Thyroid gland (tissue), 4 donors: Measurements from ENCODE around the gene RTP5. TPM values are rescaled to one million over a fixed set of nuclear protein-coding genes. Genes with fewer than 3 reads are reported as not detected.
"Not testable (repeated sequence)": the region's sequence is repeated elsewhere in the genome, so short reads cannot be mapped to it uniquely, and the experiment has no call there.

Experiments
- DNase-seq, 2 donors: peaks; one replicate each; pipeline ENCODE4 v3.0.0-alpha.2; 2019
- H3K27ac ChIP-seq, 3 donors: fragments of 200-600 bp; sonication (generic); 1 replicate in 2 of 3; 2 replicates in 1 of 3; pipeline ENCODE4 v1.5.1; 2016 to 2019; ENCODE audit warnings: mild to moderate bottlenecking in 1 of 3, moderate library complexity in 1 of 3
- H3K27me3 ChIP-seq: fragments of 200-600 bp; sonication (generic); one replicate; pipeline ENCODE4 v1.5.1; 2019
- H3K36me3 ChIP-seq, 2 donors: fragments of 200-600 bp; sonication (generic); one replicate each; pipeline ENCODE4 v1.5.1; 2016 to 2019
- H3K4me1 ChIP-seq, 2 donors: fragments of 200-600 bp; sonication (generic); one replicate each; pipeline ENCODE4 v1.5.1; 2017 to 2019
- H3K4me3 ChIP-seq, 3 donors: fragments of 200-600 bp; sonication (generic); replicated peaks in 1 of 3; 1 replicate in 2 of 3; 2 replicates in 1 of 3; pipeline ENCODE4 v1.5.1; 2016; ENCODE audit warnings: mild to moderate bottlenecking in 1 of 3
- H3K9me3 ChIP-seq: fragments of 200-600 bp; sonication (generic); one replicate; pipeline ENCODE4 v1.5.1; 2017
- CTCF ChIP-seq, 6 experiments: fragments of 200-600 bp in 3 of 6; fragments of 450-650 bp in 3 of 6; sonication (generic) in 3 of 6; IDR thresholded peaks; one replicate each; pipeline ENCODE4 v1.5.1; 2016 to 2019; ENCODE audit warnings: antibody characterized with exemption in 6 of 6, mild to moderate bottlenecking in 2 of 6, inconsistent platforms in 1 of 6, moderate library complexity in 1 of 6
- POLR2A ChIP-seq, 2 donors: fragments of 450-650 bp; IDR thresholded peaks; one replicate each; pipeline ENCODE4 v1.6.1; 2017; ENCODE audit warnings: antibody characterized with exemption in 2 of 2, mild to moderate bottlenecking in 2 of 2, moderate library complexity in 1 of 2
- WGBS, 2 donors: methylation state at CpG; one replicate each; pipeline ENCODE4 v1.1.5; 2017; 5-methylcytosine and 5-hydroxymethylcytosine counted together
- intact Hi-C: fragments of 100-400 bp; cut with DNase I; formaldehyde crosslinking; loops from one replicate; pipeline ENCODE4 v1.15.1; 2023
- total RNA-seq, 4 donors: library from RNA; depleted of rRNA; stranded (reverse); fragments of >200 nt; gene quantifications; one replicate each; pipeline ENCODE4 v1.2.3, GENCODE V29; 2016

Gene RTP5
- total RNA-seq, 4 donors from 2014 or later: 0.13 TPM; not detected in 3

- Histone ChIP-seq H3K4me1 (no peaks in the 10 kb centered on the region), H3K27me3 (no peaks in the 10 kb centered on the region), H3K9me3 (no peaks in the 10 kb centered on the region), H3K4me3 (no peak overlapping the region), H3K27ac (no peak overlapping the region), H3K36me3 (no peaks in the 10 kb centered on the region)
- DNase-seq: no peak
- WGBS, 2 donors: 93 to 100% methylated on average over 1 to 7 of the region's 7 CpGs
- intact Hi-C loops: loop anchor here (10.0 kb wide), 1 partner anchor 139 kb away; the partner anchor contains the start of gene D2HGDH
- TF ChIP-seq POLR2A (IDR thresholded peaks at IDR 0.05) (no peak), CTCF (IDR thresholded peaks at IDR 0.05) (no peak)
Measured at GRCh38 chr2:241873803-241874110, 4.2 kb downstream of the RTP5 start.

GRCh38 chr2:241874277-241874925, 4.9 kb downstream of the RTP5 start:
- Histone ChIP-seq H3K27me3 (no peaks in the 10 kb centered on the region), H3K9me3 (no peaks in the 10 kb centered on the region), H3K27ac (no peak overlapping the region), H3K4me3 (no peak overlapping the region), H3K4me1 (no peaks in the 10 kb centered on the region), H3K36me3 (no peaks in the 10 kb centered on the region)
- no peak for DNase-seq
- TF ChIP-seq CTCF (IDR thresholded peaks at IDR 0.05) (no peak), POLR2A (IDR thresholded peaks at IDR 0.05) (no peak)
- WGBS, 2 donors: 96 to 97% methylated on average over 9 to 12 of the region's 17 CpGs
- intact Hi-C loops: loop anchor here (10.0 kb wide), 1 partner anchor 140 kb away; the partner anchor contains the start of gene D2HGDH

GRCh38 chr2:241875754-241876527, 6.4 kb downstream of the RTP5 start:
- intact Hi-C loops: loop anchor here (5.0 to 10.0 kb wide), 3 partner anchors 141 to 189 kb away; partner anchors contain the start of genes D2HGDH, DTYMK and ING5

GRCh38 chr2:241876528-241877196, 7.1 kb downstream of the RTP5 start:
- intact Hi-C loops: loop anchor here (5.0 to 10.0 kb wide), 3 partner anchors 142 to 189 kb away; partner anchors contain the start of genes D2HGDH, DTYMK and ING5

More at GRCh38 chr2:241875754-241876527, 6.4 kb downstream of the RTP5 start:
- not testable (repeated sequence) for H3K4me3 ChIP-seq, H3K36me3 ChIP-seq, H3K27me3 ChIP-seq, H3K4me1 ChIP-seq, H3K9me3 ChIP-seq, H3K27ac ChIP-seq
- peak in 3 of 6 experiments; percentile 40 to 51 (median 46) for TF ChIP-seq CTCF (IDR thresholded peaks at IDR 0.05)
- 78 to 84% methylated on average over 11 to 12 of the region's 22 CpGs for WGBS, 2 donors
- DNase-seq: peak in 1 of 2 donors; percentile 61

More at GRCh38 chr2:241876528-241877196, 7.1 kb downstream of the RTP5 start:
- DNase-seq: no peak
- H3K27me3 ChIP-seq: no peaks in the 10 kb centered on the region
- H3K9me3 ChIP-seq: no peaks in the 10 kb centered on the region
- TF ChIP-seq CTCF (IDR thresholded peaks at IDR 0.05) (no peak), POLR2A (IDR thresholded peaks at IDR 0.05) (no peak)
- 90 to 91% methylated on average over 6 to 9 of the region's 18 CpGs for WGBS, 2 donors
- no peak overlapping the region for H3K4me3 ChIP-seq
- H3K4me1 ChIP-seq: peaks cover 0 to under 1% of the 10 kb centered on the region in 2 donors
- H3K27ac ChIP-seq: no peak overlapping the region
- no peaks in the 10 kb centered on the region for H3K36me3 ChIP-seq
